Hippocampal formation (tissue), 2 donors: ENCODE results near the gene PPP2R2D.
"Not testable (repeated sequence)": the region's sequence is repeated elsewhere in the genome, so short reads cannot be mapped to it uniquely, and the experiment has no call there.

Source experiments
- DNase-seq, 2 donors: peaks; one replicate each; lab custom pipeline; 2025; lab: John Stamatoyannopoulos, UW

The PPP2R2D gene

GRCh38 chr10:131868436-131868835 is 32.4 kb upstream of the PPP2R2D start:
- no peak for DNase-seq

GRCh38 chr10:131869344-131869743 is 31.5 kb upstream of the PPP2R2D start:
- DNase-seq, result no peak

- no peak for DNase-seq
Observed at GRCh38 chr10:131870411-131870810, 30.4 kb upstream of the PPP2R2D start.

- no peak for DNase-seq
Observed at GRCh38 chr10:131870831-131871672, 29.8 kb upstream of the PPP2R2D start.

- DNase-seq, result no peak
Observed at GRCh38 chr10:131871673-131872005, 29.2 kb upstream of the PPP2R2D start.

GRCh38 chr10:131872011-131872826 is 28.6 kb upstream of the PPP2R2D start:
- DNase-seq, result no peak

GRCh38 chr10:131872827-131873375 is 27.9 kb upstream of the PPP2R2D start:
- DNase-seq, result no peak

- peak; percentile 66 to 78 for DNase-seq
Observed at GRCh38 chr10:131874991-131875451, 25.8 kb upstream of the PPP2R2D start.

- DNase-seq, result no peak
Observed at GRCh38 chr10:131875501-131875900, 25.3 kb upstream of the PPP2R2D start.

- no peak for DNase-seq
Observed at GRCh38 chr10:131876017-131876416, 24.8 kb upstream of the PPP2R2D start.

- DNase-seq, result no peak
Observed at GRCh38 chr10:131876508-131876907, 24.3 kb upstream of the PPP2R2D start.

GRCh38 chr10:131880016-131880590 is 20.7 kb upstream of the PPP2R2D start:
- no peak for DNase-seq

GRCh38 chr10:131881104-131881880 is 19.5 kb upstream of the PPP2R2D start:
- DNase-seq, result no peak

- no peak for DNase-seq
Observed at GRCh38 chr10:131882151-131882550, 18.7 kb upstream of the PPP2R2D start.

- DNase-seq, result no peak
Observed at GRCh38 chr10:131882590-131883451, 18.0 kb upstream of the PPP2R2D start.

- not testable (repeated sequence) for DNase-seq
Observed at GRCh38 chr10:131883621-131884393, 17.0 kb upstream of the PPP2R2D start.

- peak in 1 of 2 donors; percentile 61 for DNase-seq
Observed at GRCh38 chr10:131885391-131886165, 15.2 kb upstream of the PPP2R2D start.

GRCh38 chr10:131886237-131886636 is 14.6 kb upstream of the PPP2R2D start:
- no peak for DNase-seq

- DNase-seq, result no peak
Observed at GRCh38 chr10:131888186-131888604, 12.6 kb upstream of the PPP2R2D start.
